PC-3 (cell line): ENCODE results near the gene PTGIS.

Experiments
- EZH2 ChIP-seq: fragments of 300-600 bp; sonication (generic); IDR thresholded peaks from one replicate; pipeline ENCODE4 v1.6.1; 2017; ENCODE audit warnings: antibody characterized with exemption, mild to moderate bottlenecking, low read length; ENCODE audit not compliant: unreplicated experiment
- EZH2phosphoT487 ChIP-seq: fragments of 300-600 bp; sonication (generic); IDR thresholded peaks from 2 replicates; pipeline ENCODE4 v1.6.1; 2018; ENCODE audit warnings: mild to moderate bottlenecking, antibody characterized with exemption, low read length, borderline replicate concordance
- TF ChIP-seq, protein P1 (sequence below): fragments of 300-600 bp; sonication (generic); conservative IDR thresholded peaks from 2 replicates; pipeline ENCODE4 v1.5.1; 2017; ENCODE audit warnings: antibody characterized with exemption, low read depth, mild to moderate bottlenecking, low read length

DNA sequence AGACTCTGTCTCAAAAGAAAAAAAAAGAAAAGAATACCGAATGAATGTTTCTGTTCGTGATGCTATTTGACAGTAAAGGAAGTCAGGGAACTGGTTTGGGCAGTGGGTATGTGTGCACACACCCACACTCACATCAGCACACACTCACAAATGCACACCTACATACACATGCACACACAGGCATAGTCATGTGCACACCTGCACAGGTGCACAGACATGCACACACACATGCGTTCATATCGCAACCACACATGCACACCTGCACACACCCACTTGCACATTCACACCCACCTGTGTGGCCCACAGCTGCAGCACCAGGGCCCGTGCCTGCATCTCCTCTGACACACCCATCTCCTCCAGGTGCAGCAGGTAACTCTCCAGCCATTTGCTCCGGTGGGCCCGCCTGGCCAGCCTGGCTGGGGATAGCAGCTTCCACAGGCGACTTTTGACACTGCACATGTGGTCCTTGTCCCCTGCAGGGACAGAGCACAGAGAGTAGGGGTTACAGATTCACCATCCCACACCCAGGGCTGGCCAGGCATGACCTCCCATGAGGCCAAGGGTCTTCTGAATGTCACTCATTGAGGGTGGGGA lies 44.1 kb downstream of the PTGIS start:
- TF ChIP-seq, protein P1, sequence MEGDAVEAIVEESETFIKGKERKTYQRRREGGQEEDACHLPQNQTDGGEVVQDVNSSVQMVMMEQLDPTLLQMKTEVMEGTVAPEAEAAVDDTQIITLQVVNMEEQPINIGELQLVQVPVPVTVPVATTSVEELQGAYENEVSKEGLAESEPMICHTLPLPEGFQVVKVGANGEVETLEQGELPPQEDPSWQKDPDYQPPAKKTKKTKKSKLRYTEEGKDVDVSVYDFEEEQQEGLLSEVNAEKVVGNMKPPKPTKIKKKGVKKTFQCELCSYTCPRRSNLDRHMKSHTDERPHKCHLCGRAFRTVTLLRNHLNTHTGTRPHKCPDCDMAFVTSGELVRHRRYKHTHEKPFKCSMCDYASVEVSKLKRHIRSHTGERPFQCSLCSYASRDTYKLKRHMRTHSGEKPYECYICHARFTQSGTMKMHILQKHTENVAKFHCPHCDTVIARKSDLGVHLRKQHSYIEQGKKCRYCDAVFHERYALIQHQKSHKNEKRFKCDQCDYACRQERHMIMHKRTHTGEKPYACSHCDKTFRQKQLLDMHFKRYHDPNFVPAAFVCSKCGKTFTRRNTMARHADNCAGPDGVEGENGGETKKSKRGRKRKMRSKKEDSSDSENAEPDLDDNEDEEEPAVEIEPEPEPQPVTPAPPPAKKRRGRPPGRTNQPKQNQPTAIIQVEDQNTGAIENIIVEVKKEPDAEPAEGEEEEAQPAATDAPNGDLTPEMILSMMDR, result no peak
- no peak for TF ChIP-seq EZH2
- TF ChIP-seq EZH2phosphoT487, result no peak
